AG20443 (cell line): ENCODE measurements around the gene NLRC5.

Experiments
- DNase-seq: peaks from one replicate; pipeline ENCODE4 v3.0.0; 2012; ENCODE audit warnings: low spot score, mixed read lengths

NLRC5 gene

DNA sequence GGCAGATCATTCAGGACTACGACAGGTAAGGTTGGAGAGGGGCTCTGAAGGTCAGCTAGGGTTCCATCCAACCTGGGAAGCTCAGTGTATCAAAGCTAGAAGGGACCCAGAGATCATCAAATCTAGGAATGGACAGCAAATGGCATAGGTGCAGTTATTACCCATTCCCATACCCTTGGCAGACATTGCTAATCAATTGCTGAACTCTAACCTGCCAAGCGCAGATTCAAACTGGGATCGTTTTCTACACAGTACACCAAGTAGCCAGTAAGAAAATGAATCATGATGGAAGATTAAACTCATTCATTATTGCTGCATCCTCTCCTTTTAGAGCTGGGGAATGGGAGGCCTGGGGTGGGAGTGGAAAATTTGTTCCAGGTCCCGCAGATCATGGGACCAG lies 136.6 kb downstream of the NLRC5 start:
- DNase-seq, result no peak

DNA sequence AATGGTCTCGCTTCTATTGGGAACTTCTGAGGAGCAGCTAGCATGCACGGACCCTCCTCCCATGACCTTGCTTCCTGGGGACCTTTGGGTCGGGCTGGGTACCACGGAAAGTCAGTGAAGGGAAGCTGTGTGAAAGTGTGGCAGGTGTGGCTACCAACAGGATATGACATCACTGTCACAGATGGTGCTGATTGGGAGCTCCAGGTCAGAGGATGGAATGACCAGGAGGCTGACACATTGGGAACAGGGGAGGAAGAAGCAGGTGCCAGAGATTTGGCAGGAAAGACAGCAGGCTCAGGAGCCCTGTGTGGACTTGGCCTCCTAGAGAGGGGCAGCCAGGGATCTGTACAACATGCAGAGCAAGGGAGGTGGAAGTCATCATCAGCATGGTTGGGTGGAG lies 137.1 kb downstream of the NLRC5 start:
- no peak for DNase-seq

GRCh38 chr16:57127037-57127763 lies 137.8 kb downstream of the NLRC5 start:
- no peak for DNase-seq

GRCh38 chr16:57127836-57128235 lies 138.5 kb downstream of the NLRC5 start:
- no peak for DNase-seq

- DNase-seq, result no peak
Measured at GRCh38 chr16:57128771-57129389, 139.5 kb downstream of the NLRC5 start.

DNA sequence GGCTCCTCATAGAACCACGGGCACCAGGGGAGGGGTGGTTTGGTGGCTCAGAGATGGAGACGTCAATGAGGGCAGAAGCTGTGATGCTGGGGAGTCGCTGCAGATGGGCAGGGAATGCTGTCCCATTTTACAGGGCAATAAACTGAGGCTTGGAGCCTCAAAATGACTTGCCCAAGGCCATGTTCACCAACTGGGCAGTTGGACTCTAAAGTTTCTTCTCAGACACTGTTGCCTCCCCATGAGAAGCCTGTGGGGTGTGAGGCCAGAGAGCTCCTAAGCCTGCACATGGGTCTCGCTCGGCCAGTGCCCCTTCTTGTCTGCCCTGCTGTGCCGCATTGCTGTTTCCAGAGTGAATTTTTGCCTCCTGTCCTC lies 141.6 kb downstream of the NLRC5 start:
- no peak for DNase-seq

DNA sequence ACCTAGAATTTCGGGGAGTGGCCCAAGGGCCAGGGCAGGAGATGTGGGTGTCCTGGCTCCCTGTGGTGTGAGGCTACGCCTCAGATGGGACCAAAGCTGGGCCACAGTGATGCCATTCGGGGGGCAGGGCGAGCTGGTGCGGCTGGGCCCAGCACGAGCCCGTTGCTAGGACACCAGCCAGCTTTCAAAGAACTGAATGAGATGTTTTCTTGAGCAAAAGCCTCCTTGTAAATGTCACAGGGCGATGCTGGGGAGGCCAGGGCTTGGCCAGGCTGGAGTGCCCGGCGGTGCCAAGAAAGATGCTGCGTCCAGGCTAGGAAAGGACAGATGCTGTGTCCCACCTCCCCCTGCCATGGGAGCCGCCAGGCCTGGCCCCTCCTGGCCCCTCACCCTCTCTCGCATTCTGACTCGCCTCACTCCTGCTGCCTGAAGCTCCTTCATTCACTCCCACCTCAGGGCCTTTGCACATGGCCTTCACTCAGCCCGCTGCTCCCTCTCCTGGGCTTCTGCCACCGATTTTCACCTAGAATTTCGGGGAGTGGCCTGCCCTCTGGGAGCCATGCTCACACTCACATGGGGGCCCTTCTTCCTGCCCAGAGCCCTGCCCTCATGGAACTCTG lies 142.1 kb downstream of the NLRC5 start:
- DNase-seq, result no peak

- DNase-seq, result no peak
Measured at GRCh38 chr16:57132470-57132869, 143.1 kb downstream of the NLRC5 start.

DNA sequence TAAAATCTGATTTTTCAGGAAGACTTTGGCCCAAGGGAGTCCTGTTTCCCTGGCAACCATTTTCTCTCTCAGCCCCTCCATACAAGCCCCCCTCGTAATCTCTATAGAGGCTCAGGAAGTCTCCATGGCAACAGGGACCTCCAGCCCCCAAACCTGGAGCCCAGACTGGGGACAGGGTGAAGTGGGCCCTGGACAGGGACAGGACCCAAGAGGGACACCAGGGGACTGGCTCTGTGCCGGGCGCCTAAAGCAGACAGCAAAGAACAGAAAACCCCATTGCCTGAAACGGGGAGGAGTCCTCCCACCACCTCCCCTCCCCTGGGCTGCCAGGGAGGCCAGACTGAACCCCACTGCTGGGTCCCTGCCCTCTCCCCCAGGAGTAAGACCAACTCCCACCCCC lies 143.7 kb downstream of the NLRC5 start:
- DNase-seq, result no peak
